Measurements from ENCODE around the gene MAPKAP1.

MAPKAP1 gene

GRCh38 chr9:125732562-125732961 is 25.6 kb upstream of the MAPKAP1 start (continued):
- TF ChIP-seq TSHZ2 (CRISPR knock-in tag; IDR thresholded peaks at IDR 0.05) (no peak), TOX (CRISPR knock-in tag; IDR thresholded peaks at IDR 0.05; ENCODE audit: borderline replicate concordance) (no peak), SNAI2 (CRISPR knock-in tag; IDR thresholded peaks at IDR 0.05) (no peak), CREB5 (CRISPR knock-in tag; IDR thresholded peaks at IDR 0.05; ENCODE audit: low read depth) (no peak), ZFP3 (CRISPR knock-in tag; IDR thresholded peaks at IDR 0.05) (no peak), PPARA (CRISPR knock-in tag; IDR thresholded peaks at IDR 0.05; ENCODE audit: borderline replicate concordance) (no peak)

GRCh38 chr9:125730168-125730567 is 23.2 kb upstream of the MAPKAP1 start:
- ATAC-seq, result no peak

GRCh38 chr9:125726456-125727132 is 19.6 kb upstream of the MAPKAP1 start:
- no peak for ATAC-seq
- TF ChIP-seq GLIS3 (CRISPR knock-in tag; IDR thresholded peaks at IDR 0.05), result no peak
- TF ChIP-seq ARNTL (CRISPR knock-in tag; IDR thresholded peaks at IDR 0.05; ENCODE audit: borderline replicate concordance, low read depth), result no peak
- no peak for TF ChIP-seq RARB (CRISPR knock-in tag; IDR thresholded peaks at IDR 0.05)
- no peak for TF ChIP-seq PPARA (CRISPR knock-in tag; IDR thresholded peaks at IDR 0.05; ENCODE audit: borderline replicate concordance)
- no peak for TF ChIP-seq ZNF8 (CRISPR knock-in tag; IDR thresholded peaks at IDR 0.05)
- TF ChIP-seq ZNF565 (CRISPR knock-in tag; conservative IDR thresholded peaks at IDR 0.05; ENCODE audit: low read depth), result no peak
- no peak for TF ChIP-seq ZFP30 (CRISPR knock-in tag; IDR thresholded peaks at IDR 0.05)
- TF ChIP-seq ISL1 (CRISPR knock-in tag; IDR thresholded peaks at IDR 0.05), result no peak
- no peak for TF ChIP-seq ZFP3 (CRISPR knock-in tag; IDR thresholded peaks at IDR 0.05)
- TF ChIP-seq ZNF70 (CRISPR knock-in tag; IDR thresholded peaks at IDR 0.05), result no peak
- no peak for TF ChIP-seq TSHZ2 (CRISPR knock-in tag; IDR thresholded peaks at IDR 0.05)
- no peak for TF ChIP-seq ESRRG (CRISPR knock-in tag; IDR thresholded peaks at IDR 0.05)
- TF ChIP-seq TOX (CRISPR knock-in tag; IDR thresholded peaks at IDR 0.05; ENCODE audit: borderline replicate concordance), result no peak
- TF ChIP-seq CREB5 (CRISPR knock-in tag; IDR thresholded peaks at IDR 0.05; ENCODE audit: low read depth), result no peak
- TF ChIP-seq POU6F1 (CRISPR knock-in tag; IDR thresholded peaks at IDR 0.05; ENCODE audit: borderline replicate concordance, low read depth), result no peak
- TF ChIP-seq PATZ1 (CRISPR knock-in tag; IDR thresholded peaks at IDR 0.05; ENCODE audit: borderline replicate concordance), result no peak
- TF ChIP-seq SNAI2 (CRISPR knock-in tag; IDR thresholded peaks at IDR 0.05), result no peak

More at GRCh38 chr9:125730168-125730567, 23.2 kb upstream of the MAPKAP1 start:
- TF ChIP-seq PPARA (CRISPR knock-in tag; IDR thresholded peaks at IDR 0.05; ENCODE audit: borderline replicate concordance) (no peak), ZNF70 (CRISPR knock-in tag; IDR thresholded peaks at IDR 0.05) (no peak), ZNF565 (CRISPR knock-in tag; conservative IDR thresholded peaks at IDR 0.05; ENCODE audit: low read depth) (no peak), POU6F1 (CRISPR knock-in tag; IDR thresholded peaks at IDR 0.05; ENCODE audit: borderline replicate concordance, low read depth) (no peak)
